Coronary artery (tissue), 2 donors: ENCODE measurements around the gene FAM78B.

Experiments used
- DNase-seq: peaks from one replicate; pipeline ENCODE4 v3.0.0-alpha.2; 2017; ENCODE audit warnings: low spot score
- H3K27ac ChIP-seq, 2 donors: fragments of 200-600 bp; sonication (generic); one replicate each; pipeline ENCODE4 v1.5.1; 2016 to 2019
- H3K4me3 ChIP-seq: fragments of 200-600 bp; sonication (generic); 2 replicates; pipeline ENCODE4 v1.5.1; 2016; ENCODE audit warnings: mild to moderate bottlenecking, moderate library complexity
- TF ChIP-seq, protein P1 (sequence below): fragments of 200-600 bp; sonication (generic); IDR thresholded peaks from one replicate; pipeline ENCODE4 v1.5.1; 2019; ENCODE audit warnings: antibody characterized with exemption

FAM78B gene

DNA sequence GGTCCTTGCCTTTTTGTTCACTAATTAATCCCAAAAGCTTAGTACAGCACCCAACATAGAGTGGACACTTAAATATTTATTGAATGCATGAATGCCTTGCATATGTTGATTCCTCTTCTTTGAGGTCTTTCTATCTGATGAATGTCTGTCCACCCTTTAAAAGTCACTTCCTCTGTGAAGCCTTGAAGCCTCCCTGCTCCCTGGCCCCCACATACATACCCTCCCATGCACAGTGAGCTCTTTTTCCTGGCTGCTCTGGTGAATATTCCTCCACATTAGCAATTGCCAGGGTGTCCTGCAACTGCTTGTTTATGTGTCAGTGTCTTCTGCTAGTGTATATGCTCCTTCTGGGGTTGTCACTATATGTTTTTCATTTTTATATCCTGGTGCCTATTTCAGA is 8.2 kb upstream of the FAM78B start:
- TF ChIP-seq, protein P1, sequence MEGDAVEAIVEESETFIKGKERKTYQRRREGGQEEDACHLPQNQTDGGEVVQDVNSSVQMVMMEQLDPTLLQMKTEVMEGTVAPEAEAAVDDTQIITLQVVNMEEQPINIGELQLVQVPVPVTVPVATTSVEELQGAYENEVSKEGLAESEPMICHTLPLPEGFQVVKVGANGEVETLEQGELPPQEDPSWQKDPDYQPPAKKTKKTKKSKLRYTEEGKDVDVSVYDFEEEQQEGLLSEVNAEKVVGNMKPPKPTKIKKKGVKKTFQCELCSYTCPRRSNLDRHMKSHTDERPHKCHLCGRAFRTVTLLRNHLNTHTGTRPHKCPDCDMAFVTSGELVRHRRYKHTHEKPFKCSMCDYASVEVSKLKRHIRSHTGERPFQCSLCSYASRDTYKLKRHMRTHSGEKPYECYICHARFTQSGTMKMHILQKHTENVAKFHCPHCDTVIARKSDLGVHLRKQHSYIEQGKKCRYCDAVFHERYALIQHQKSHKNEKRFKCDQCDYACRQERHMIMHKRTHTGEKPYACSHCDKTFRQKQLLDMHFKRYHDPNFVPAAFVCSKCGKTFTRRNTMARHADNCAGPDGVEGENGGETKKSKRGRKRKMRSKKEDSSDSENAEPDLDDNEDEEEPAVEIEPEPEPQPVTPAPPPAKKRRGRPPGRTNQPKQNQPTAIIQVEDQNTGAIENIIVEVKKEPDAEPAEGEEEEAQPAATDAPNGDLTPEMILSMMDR = no peak
- Histone ChIP-seq H3K27ac (no peak overlapping the region), H3K4me3 (no peak overlapping the region)
- no peak for DNase-seq

DNA sequence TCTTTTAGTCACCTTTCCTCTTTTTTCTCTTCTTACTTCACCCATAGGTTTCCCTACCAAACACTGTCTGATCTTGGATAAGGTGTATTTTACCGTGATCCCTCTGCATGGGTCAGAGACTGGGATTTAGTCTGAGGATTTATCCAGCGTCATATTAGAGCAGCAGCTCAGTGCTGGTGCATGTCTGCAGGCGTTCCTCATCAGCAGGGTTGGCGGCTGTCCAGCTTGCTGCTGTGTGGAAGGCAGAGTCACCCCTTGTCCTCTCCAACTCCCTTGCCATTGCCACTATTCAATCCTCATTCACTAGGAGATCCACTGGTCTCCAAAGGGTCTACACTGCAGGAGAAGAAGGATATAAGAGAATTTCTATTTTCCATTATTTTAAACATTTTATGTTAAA is 7.3 kb upstream of the FAM78B start:
- Histone ChIP-seq H3K4me3 (no peak overlapping the region), H3K27ac (no peak overlapping the region)
- TF ChIP-seq, protein P1 = no peak
- no peak for DNase-seq

DNA sequence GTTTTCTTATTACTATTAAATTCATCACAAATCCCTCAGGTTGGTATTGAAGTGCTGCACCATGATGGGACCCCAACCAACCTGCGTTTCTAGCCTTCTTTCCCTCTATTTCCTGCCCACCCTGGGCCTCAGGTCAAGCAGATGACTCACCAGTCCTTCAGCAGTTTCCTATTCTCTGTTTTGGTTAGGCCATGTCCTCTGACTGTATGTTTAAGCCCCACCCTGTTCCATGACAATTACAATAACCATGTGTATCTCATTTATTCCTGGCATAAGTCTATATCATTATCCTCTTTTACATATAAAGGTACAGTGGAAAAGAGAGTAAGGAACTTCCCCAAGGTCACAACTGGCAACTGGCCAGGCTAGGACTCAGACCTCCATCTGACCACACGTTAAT is 5.3 kb upstream of the FAM78B start:
- TF ChIP-seq, protein P1 = no peak
- no peak for DNase-seq
- H3K27ac ChIP-seq = no peak overlapping the region
- H3K4me3 ChIP-seq = no peak overlapping the region

DNA sequence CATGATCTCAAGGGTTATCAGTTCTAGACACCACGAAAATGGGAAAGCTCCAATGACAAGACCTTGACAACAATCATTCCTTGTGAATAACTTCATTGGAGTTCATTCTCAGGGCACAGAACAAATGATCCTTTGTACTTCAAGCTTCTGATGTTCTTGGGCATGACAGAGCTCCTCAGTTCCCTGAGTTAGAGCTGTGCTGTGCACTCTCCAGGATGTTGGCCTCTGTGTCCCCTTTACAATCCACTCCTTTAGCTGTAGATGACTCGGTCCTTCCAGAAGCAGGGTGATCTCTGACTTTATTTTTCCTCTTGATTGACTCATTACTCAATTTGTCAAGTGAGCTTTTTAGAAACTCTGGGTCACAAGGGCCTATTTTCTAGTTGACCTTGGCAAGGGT is 3.9 kb upstream of the FAM78B start:
- Histone ChIP-seq H3K27ac (no peak overlapping the region), H3K4me3 (no peak overlapping the region)
- DNase-seq = peak; percentile 12
- TF ChIP-seq, protein P1 = no peak

DNA sequence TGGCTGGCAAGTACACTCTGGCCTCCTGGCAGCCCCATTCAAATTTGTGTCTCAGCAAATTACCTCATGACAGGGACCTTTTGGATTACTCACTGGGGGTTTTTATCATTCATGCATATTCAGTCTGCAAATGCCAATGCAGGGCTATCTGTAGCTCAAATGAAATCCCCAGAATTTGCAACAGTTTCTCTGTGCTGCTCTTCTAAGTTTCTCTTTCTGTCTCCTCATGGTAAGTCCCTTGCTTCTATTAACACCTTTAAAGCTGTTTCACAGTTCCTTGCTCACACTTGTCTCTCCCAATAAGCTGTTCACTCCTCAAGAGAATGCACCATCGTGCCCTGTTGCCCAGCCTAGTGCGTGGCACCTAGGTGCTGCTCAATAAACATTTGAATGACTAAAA is 3.3 kb upstream of the FAM78B start:
- H3K4me3 ChIP-seq = no peak overlapping the region
- peak; percentile 21 for DNase-seq
- no peak overlapping the region for H3K27ac ChIP-seq
- TF ChIP-seq, protein P1 = no peak

DNA sequence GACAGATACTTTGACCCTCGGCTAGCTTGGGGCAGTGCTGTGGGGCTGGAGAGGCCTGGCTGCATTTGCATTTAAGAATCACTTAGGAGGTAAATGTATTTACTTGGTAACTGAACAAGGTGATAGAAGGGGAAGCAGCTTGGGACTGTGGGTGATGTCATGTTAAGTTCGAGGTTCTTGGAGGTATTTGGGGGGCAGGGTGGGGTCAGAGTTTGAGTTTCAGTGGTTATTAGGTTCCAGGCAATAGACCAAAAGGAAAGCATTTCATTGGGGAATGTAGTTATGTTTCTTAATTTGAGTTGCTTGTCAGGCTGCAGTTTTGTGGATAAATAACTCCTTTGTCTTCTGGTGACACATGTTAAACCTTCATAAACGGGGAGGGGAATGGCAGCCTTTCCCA is 2.4 kb upstream of the FAM78B start:
- no peak for DNase-seq
- H3K27ac ChIP-seq = no peak overlapping the region
- TF ChIP-seq, protein P1 = no peak
- no peak overlapping the region for H3K4me3 ChIP-seq

DNA sequence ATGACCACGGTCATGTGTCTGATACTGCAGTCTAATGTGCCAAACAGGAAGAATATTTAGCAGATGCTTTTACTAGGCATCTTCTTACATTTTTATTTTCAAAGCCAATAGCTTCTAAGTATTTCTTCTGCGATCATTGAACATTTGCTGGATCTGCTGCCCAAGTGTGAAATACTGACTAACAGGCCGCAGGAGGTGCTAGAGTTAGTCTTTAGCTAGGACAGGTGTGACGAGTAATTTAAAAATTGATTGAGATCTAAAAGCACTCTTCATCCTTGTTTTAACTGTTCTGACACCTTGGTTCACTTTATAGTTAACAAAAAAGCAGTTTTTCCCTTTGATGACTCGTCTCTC is 748 bp upstream of the FAM78B start:
- Histone ChIP-seq H3K27ac (peak overlapping the region in 1 of 2 donors; percentile 53), H3K4me3 (peak overlapping the region; percentile 84)
- DNase-seq = no peak
- TF ChIP-seq, protein P1 = no peak
